ENCODE data around the gene ABHD15.

ABHD15 gene

GRCh38 chr17:29578626-29579485, 12.0 kb upstream of the ABHD15 start:
- no peak for DNase-seq
- Histone ChIP-seq H3K27me3 (ENCODE audit: insufficient read depth, low read length) (no peaks in the 10 kb centered on the region), H3K4me3 (ENCODE audit: low read depth, low read length) (no peak overlapping the region), H2BK12ac (ENCODE audit: low read length) (no peak overlapping the region), H3K27ac (ENCODE audit: low read depth, low read length) (no peak overlapping the region), H3K4ac (ENCODE audit: low read depth, low read length) (no peak overlapping the region), H3K9ac (ENCODE audit: low read length) (no peak overlapping the region), H3K23ac (ENCODE audit: low read length) (no peak overlapping the region), H3K36me3 (ENCODE audit: control insufficient read depth in 1 of 2, insufficient read depth in 2 of 2, low read length in 2 of 2) (peaks cover 69 to 80% of the 10 kb centered on the region in 2 experiments), H3K9me3 (ENCODE audit: insufficient read depth, low read depth, low read length) (no peaks in the 10 kb centered on the region), H3K4me1 (ENCODE audit: control insufficient read depth in 1 of 2, insufficient read depth in 2 of 2, low read length in 2 of 2) (no peaks in the 10 kb centered on the region), H3K4me2 (ENCODE audit: low read length) (no peak overlapping the region), H3K79me1 (ENCODE audit: low read length) (no peaks in the 10 kb centered on the region), H4K12ac (ENCODE audit: low read depth, low read length) (no peak overlapping the region), H2BK5ac (ENCODE audit: low read depth, low read length, poor library complexity) (no peak overlapping the region), H3K79me2 (ENCODE audit: control insufficient read depth, insufficient read depth, low read length, poor library complexity) (no peaks in the 10 kb centered on the region), H3K14ac (ENCODE audit: low read length) (no peak overlapping the region), H2BK120ac (ENCODE audit: insufficient read depth, low read length, poor library complexity) (no peak overlapping the region), H4K8ac (ENCODE audit: low read depth, low read length) (no peak overlapping the region), H3K18ac (ENCODE audit: low read length) (no peak overlapping the region), H2AK5ac (ENCODE audit: low read length) (no peak overlapping the region), H4K91ac (ENCODE audit: low read depth, low read length) (no peak overlapping the region), H2AFZ (ENCODE audit: insufficient read depth, low read length, poor library complexity) (no peak overlapping the region)
- no CpG with 5 or more reads among the region's 14 CpGs for WGBS (ENCODE audit: extremely low coverage, insufficient coverage, insufficient read length)

- Histone ChIP-seq H2BK5ac (ENCODE audit: low read depth, low read length, poor library complexity) (no peak overlapping the region), H3K4ac (ENCODE audit: low read depth, low read length) (no peak overlapping the region), H4K91ac (ENCODE audit: low read depth, low read length) (no peak overlapping the region), H3K27ac (ENCODE audit: low read depth, low read length) (no peak overlapping the region), H3K79me2 (ENCODE audit: control insufficient read depth, insufficient read depth, low read length, poor library complexity) (no peaks in the 10 kb centered on the region), H3K23ac (ENCODE audit: low read length) (no peak overlapping the region), H2BK12ac (ENCODE audit: low read length) (no peak overlapping the region), H3K14ac (ENCODE audit: low read length) (no peak overlapping the region), H3K9ac (ENCODE audit: low read length) (no peak overlapping the region), H3K4me3 (ENCODE audit: low read depth, low read length) (no peak overlapping the region), H2AK5ac (ENCODE audit: low read length) (no peak overlapping the region), H2AFZ (ENCODE audit: insufficient read depth, low read length, poor library complexity) (no peak overlapping the region), H3K27me3 (ENCODE audit: insufficient read depth, low read length) (no peaks in the 10 kb centered on the region), H4K8ac (ENCODE audit: low read depth, low read length) (no peak overlapping the region), H3K4me1 (ENCODE audit: control insufficient read depth in 1 of 2, insufficient read depth in 2 of 2, low read length in 2 of 2) (no peaks in the 10 kb centered on the region), H3K4me2 (ENCODE audit: low read length) (no peak overlapping the region), H3K9me3 (ENCODE audit: insufficient read depth, low read depth, low read length) (no peaks in the 10 kb centered on the region), H2BK120ac (ENCODE audit: insufficient read depth, low read length, poor library complexity) (no peak overlapping the region), H3K18ac (ENCODE audit: low read length) (no peak overlapping the region), H4K12ac (ENCODE audit: low read depth, low read length) (no peak overlapping the region), H3K79me1 (ENCODE audit: low read length) (no peaks in the 10 kb centered on the region), H3K36me3 (ENCODE audit: control insufficient read depth in 1 of 2, insufficient read depth in 2 of 2, low read length in 2 of 2) (peaks cover 72 to 80% of the 10 kb centered on the region in 2 experiments)
- DNase-seq, result no peak
- WGBS (ENCODE audit: extremely low coverage, insufficient coverage, insufficient read length), result no CpG with 5 or more reads among the region's 22 CpGs
Measured at GRCh38 chr17:29577385-29578211, 10.8 kb upstream of the ABHD15 start.

- Histone ChIP-seq H2AK5ac (ENCODE audit: low read length) (no peak overlapping the region), H3K4me3 (ENCODE audit: low read depth, low read length) (no peak overlapping the region), H3K79me2 (ENCODE audit: control insufficient read depth, insufficient read depth, low read length, poor library complexity) (no peaks in the 10 kb centered on the region), H3K4me1 (ENCODE audit: control insufficient read depth in 1 of 2, insufficient read depth in 2 of 2, low read length in 2 of 2) (no peaks in the 10 kb centered on the region), H3K9me3 (ENCODE audit: insufficient read depth, low read depth, low read length) (no peaks in the 10 kb centered on the region), H3K23ac (ENCODE audit: low read length) (no peak overlapping the region), H3K18ac (ENCODE audit: low read length) (no peak overlapping the region), H2AFZ (ENCODE audit: insufficient read depth, low read length, poor library complexity) (no peak overlapping the region), H3K9ac (ENCODE audit: low read length) (no peak overlapping the region), H4K91ac (ENCODE audit: low read depth, low read length) (no peak overlapping the region), H2BK5ac (ENCODE audit: low read depth, low read length, poor library complexity) (no peak overlapping the region), H4K8ac (ENCODE audit: low read depth, low read length) (no peak overlapping the region), H3K4me2 (ENCODE audit: low read length) (no peak overlapping the region), H3K14ac (ENCODE audit: low read length) (no peak overlapping the region), H3K79me1 (ENCODE audit: low read length) (no peaks in the 10 kb centered on the region), H3K36me3 (ENCODE audit: control insufficient read depth in 1 of 2, insufficient read depth in 2 of 2, low read length in 2 of 2) (peaks cover 69 to 74% of the 10 kb centered on the region in 2 experiments), H2BK120ac (ENCODE audit: insufficient read depth, low read length, poor library complexity) (no peak overlapping the region), H3K4ac (ENCODE audit: low read depth, low read length) (no peak overlapping the region), H3K27ac (ENCODE audit: low read depth, low read length) (no peak overlapping the region), H2BK12ac (ENCODE audit: low read length) (no peak overlapping the region), H4K12ac (ENCODE audit: low read depth, low read length) (no peak overlapping the region), H3K27me3 (ENCODE audit: insufficient read depth, low read length) (no peaks in the 10 kb centered on the region)
- no CpG with 5 or more reads among the region's 9 CpGs for WGBS (ENCODE audit: extremely low coverage, insufficient coverage, insufficient read length)
- DNase-seq, result no peak
Measured at GRCh38 chr17:29577001-29577370, 10.1 kb upstream of the ABHD15 start.

- peaks cover 69 to 74% of the 10 kb centered on the region in 2 experiments for H3K36me3 ChIP-seq (ENCODE audit: control insufficient read depth in 1 of 2, insufficient read depth in 2 of 2, low read length in 2 of 2)
- no CpG with 5 or more reads among the region's 37 CpGs for WGBS (ENCODE audit: extremely low coverage, insufficient coverage, insufficient read length)
- no peaks in the 10 kb centered on the region for H3K27me3 ChIP-seq (ENCODE audit: insufficient read depth, low read length)
- H2AFZ ChIP-seq (ENCODE audit: insufficient read depth, low read length, poor library complexity), result no peak overlapping the region
- no peak overlapping the region for H4K8ac ChIP-seq (ENCODE audit: low read depth, low read length)
- H3K4me3 ChIP-seq (ENCODE audit: low read depth, low read length), result no peak overlapping the region
- H3K27ac ChIP-seq (ENCODE audit: low read depth, low read length), result no peak overlapping the region
- no peak overlapping the region for H3K9ac ChIP-seq (ENCODE audit: low read length)
- H2BK12ac ChIP-seq (ENCODE audit: low read length), result no peak overlapping the region
- no peak for DNase-seq
- no peaks in the 10 kb centered on the region for H3K79me1 ChIP-seq (ENCODE audit: low read length)
- no peak overlapping the region for H2AK5ac ChIP-seq (ENCODE audit: low read length)
- H3K4me2 ChIP-seq (ENCODE audit: low read length), result no peak overlapping the region
- no peak overlapping the region for H3K23ac ChIP-seq (ENCODE audit: low read length)
- H3K18ac ChIP-seq (ENCODE audit: low read length), result no peak overlapping the region
- no peak overlapping the region for H4K12ac ChIP-seq (ENCODE audit: low read depth, low read length)
- no peak overlapping the region for H2BK5ac ChIP-seq (ENCODE audit: low read depth, low read length, poor library complexity)
- no peak overlapping the region for H2BK120ac ChIP-seq (ENCODE audit: insufficient read depth, low read length, poor library complexity)
- no peak overlapping the region for H3K14ac ChIP-seq (ENCODE audit: low read length)
- no peak overlapping the region for H4K91ac ChIP-seq (ENCODE audit: low read depth, low read length)
- H3K4ac ChIP-seq (ENCODE audit: low read depth, low read length), result no peak overlapping the region
- H3K9me3 ChIP-seq (ENCODE audit: insufficient read depth, low read depth, low read length), result peaks cover 2% of the 10 kb centered on the region
- H3K79me2 ChIP-seq (ENCODE audit: control insufficient read depth, insufficient read depth, low read length, poor library complexity), result no peaks in the 10 kb centered on the region
- H3K4me1 ChIP-seq (ENCODE audit: control insufficient read depth in 1 of 2, insufficient read depth in 2 of 2, low read length in 2 of 2), result no peaks in the 10 kb centered on the region
Measured at GRCh38 chr17:29576214-29577000, 9.6 kb upstream of the ABHD15 start.
